Measurements from ENCODE around the gene SLX4. TPM values are rescaled to one million over a fixed set of nuclear protein-coding genes. Genes with fewer than 3 reads are reported as not detected.

The SLX4 gene
- total RNA-seq, 4 donors from 2014 or later = 1.4 to 5.6 (median 3.2) TPM

DNA sequence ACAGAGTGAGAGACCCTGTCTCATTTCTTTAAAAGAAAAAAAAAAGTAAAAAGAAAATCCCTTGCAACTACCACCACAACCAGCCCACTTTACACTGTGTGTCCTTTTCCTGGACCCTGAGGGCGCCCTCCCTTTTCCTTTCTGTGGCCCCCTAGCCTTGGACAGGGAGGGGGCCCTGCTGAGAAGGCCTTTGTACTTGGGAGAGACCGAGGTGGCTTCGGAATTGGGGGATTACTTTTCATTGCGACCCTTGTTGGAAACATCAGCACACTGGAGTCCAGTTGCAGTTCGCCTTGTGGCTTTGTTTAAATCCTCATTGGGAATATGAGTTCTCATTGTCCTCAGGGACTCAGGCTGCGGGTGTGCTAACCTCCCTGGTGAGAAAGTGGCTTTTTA, 33.7 kb upstream of the SLX4 start:
- WGBS, 2 donors (ENCODE audit: low coverage in 1 of 2) = 59 to 77% methylated on average over 4 to 6 of the region's 6 CpGs
- H3K4me3 ChIP-seq = no peak overlapping the region
- ATAC-seq = no peak
- no peak overlapping the region for H3K27ac ChIP-seq
- no peaks in the 10 kb centered on the region for H3K4me1 ChIP-seq
- no peaks in the 10 kb centered on the region for H3K9me3 ChIP-seq
- no peaks in the 10 kb centered on the region for H3K27me3 ChIP-seq
- TF ChIP-seq, protein P1, sequence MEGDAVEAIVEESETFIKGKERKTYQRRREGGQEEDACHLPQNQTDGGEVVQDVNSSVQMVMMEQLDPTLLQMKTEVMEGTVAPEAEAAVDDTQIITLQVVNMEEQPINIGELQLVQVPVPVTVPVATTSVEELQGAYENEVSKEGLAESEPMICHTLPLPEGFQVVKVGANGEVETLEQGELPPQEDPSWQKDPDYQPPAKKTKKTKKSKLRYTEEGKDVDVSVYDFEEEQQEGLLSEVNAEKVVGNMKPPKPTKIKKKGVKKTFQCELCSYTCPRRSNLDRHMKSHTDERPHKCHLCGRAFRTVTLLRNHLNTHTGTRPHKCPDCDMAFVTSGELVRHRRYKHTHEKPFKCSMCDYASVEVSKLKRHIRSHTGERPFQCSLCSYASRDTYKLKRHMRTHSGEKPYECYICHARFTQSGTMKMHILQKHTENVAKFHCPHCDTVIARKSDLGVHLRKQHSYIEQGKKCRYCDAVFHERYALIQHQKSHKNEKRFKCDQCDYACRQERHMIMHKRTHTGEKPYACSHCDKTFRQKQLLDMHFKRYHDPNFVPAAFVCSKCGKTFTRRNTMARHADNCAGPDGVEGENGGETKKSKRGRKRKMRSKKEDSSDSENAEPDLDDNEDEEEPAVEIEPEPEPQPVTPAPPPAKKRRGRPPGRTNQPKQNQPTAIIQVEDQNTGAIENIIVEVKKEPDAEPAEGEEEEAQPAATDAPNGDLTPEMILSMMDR (IDR thresholded peaks at IDR 0.05) = no peak
- TF ChIP-seq EP300 (IDR thresholded peaks at IDR 0.05) = no peak
- no peak for TF ChIP-seq POLR2A (IDR thresholded peaks at IDR 0.05)
- no peak for TF ChIP-seq POLR2AphosphoS5 (IDR thresholded peaks at IDR 0.05)
- H3K36me3 ChIP-seq = peaks cover 0 to 47% of the 10 kb centered on the region in 2 donors

DNA sequence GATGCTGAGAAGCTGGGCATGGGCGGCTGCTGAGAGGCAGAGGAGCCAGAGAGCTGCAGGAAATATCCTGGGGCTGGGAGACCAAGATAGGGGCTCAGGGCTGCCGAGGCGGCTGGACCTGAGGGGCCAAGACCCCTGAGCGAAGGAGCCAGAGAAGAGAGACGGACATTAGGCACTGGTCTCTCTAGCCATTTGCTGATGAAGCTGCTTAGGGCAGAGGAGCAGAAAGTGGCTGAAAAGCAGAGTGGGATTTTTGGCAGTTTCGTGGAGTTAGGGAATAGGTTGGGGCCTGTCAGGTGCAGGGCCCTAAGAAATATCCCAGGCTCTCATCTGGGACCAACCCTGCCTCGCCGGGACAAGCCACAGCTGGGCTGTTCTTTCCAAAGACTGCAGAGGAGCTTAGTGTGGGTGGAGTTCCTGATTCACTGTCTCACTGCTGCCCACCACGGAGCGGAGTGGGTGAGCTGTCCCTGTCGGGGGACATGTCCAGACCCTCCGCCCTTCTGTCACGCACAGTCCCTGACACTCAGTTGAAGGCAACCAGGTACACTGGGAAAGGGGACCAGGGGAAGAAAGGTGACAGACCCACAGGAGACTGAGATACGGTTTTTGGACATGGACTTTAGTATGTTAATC, 31.8 kb upstream of the SLX4 start:
- WGBS, 2 donors (ENCODE audit: low coverage in 1 of 2) = 73 to 100% methylated on average over 4 to 13 of the region's 14 CpGs
- Histone ChIP-seq H3K9me3 (no peaks in the 10 kb centered on the region), H3K4me1 (no peaks in the 10 kb centered on the region), H3K27me3 (no peaks in the 10 kb centered on the region), H3K27ac (no peak overlapping the region), H3K4me3 (no peak overlapping the region), H3K36me3 (peaks cover 0 to 49% of the 10 kb centered on the region in 2 donors)
- no peak for ATAC-seq
- TF ChIP-seq EP300 (IDR thresholded peaks at IDR 0.05) = no peak
- no peak for TF ChIP-seq POLR2A (IDR thresholded peaks at IDR 0.05)
- TF ChIP-seq POLR2AphosphoS5 (IDR thresholded peaks at IDR 0.05) = no peak
- TF ChIP-seq, protein P1 (IDR thresholded peaks at IDR 0.05) = no peak

DNA sequence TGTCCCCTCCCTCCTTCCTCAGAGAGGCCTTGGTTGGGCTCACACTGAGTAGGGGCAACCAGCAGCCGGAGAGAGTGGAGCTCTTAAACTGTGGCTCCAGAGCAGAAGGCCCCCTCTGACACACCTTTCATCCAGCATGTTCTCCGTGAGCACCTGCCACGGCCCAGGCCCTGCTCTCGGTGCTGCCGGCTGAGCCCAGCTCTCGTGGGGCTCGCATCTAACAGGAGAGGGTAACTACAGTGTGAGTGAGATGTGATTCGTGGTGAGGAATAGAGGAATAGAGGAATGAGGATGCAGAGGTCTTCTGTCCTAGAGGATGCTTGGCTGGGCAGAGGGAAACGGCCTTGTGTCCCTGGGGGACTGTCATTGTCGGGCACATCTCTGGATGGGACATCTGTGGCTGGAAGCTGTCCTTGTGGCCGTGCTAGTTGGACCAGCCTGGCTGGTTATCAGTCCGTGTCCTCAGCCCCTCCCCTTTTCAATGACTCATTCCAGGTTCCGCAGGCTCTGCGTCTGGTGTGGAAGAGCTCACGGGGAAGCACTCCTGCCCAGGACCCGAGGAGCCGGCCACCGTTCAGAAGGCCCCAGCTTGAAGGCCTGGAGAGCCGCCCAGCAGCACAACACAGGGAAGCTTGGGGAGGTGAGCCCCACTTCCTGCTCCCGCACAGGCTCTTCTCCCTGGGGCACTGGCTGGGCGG, 31.1 kb upstream of the SLX4 start:
- Histone ChIP-seq H3K9me3 (no peaks in the 10 kb centered on the region), H3K4me1 (no peaks in the 10 kb centered on the region), H3K36me3 (peaks cover 0 to 49% of the 10 kb centered on the region in 2 donors), H3K27me3 (no peaks in the 10 kb centered on the region), H3K4me3 (no peak overlapping the region), H3K27ac (no peak overlapping the region)
- no peak for ATAC-seq
- WGBS, 2 donors (ENCODE audit: low coverage in 1 of 2) = 80% methylated on average over 1 of the region's 21 CpGs; no CpG with 5 or more reads in 1 of the 2 donors
- TF ChIP-seq, protein P1 (IDR thresholded peaks at IDR 0.05) = no peak
- TF ChIP-seq EP300 (IDR thresholded peaks at IDR 0.05) (no peak), POLR2AphosphoS5 (IDR thresholded peaks at IDR 0.05) (no peak), POLR2A (IDR thresholded peaks at IDR 0.05) (no peak)

DNA sequence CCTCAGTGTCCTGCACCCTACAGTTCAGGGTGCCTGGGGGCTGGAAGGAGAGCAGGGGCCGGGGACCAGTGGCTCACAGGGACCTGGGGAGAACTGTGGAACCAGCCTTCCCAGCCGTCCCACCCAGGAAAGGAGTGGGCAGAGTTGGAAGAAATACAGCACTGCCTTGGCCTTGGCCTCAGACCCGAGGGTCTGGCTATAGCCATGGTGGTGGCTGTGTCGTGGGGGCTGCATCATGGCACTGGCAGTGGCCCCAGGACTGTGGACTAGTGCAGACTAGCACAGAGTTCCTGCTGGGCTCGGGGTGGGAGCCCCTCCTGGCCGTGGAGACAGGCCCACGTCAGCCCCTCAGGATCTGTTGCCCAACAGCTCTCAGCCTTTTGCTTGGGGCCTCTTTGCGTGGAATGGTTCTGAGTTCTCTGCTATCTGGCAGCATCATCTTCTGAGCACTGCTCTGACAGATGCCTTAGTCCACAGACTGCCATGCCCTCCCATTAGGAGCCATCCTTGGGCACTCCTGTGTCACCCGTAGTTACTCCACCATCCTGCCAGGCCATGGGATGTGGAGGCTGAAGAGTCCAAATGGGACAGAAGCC, 30.5 kb upstream of the SLX4 start:
- Histone ChIP-seq H3K27ac (no peak overlapping the region), H3K4me1 (no peaks in the 10 kb centered on the region), H3K4me3 (no peak overlapping the region), H3K36me3 (peaks cover 0 to 49% of the 10 kb centered on the region in 2 donors), H3K9me3 (no peaks in the 10 kb centered on the region), H3K27me3 (no peaks in the 10 kb centered on the region)
- TF ChIP-seq POLR2A (IDR thresholded peaks at IDR 0.05) (no peak), POLR2AphosphoS5 (IDR thresholded peaks at IDR 0.05) (no peak), EP300 (IDR thresholded peaks at IDR 0.05) (no peak)
- TF ChIP-seq, protein P1 (IDR thresholded peaks at IDR 0.05) = no peak
- ATAC-seq = no peak
- 60% methylated on average over 1 of the region's 9 CpGs; no CpG with 5 or more reads in 1 of the 2 donors for WGBS, 2 donors (ENCODE audit: low coverage in 1 of 2)

Data from gastroesophageal sphincter (tissue), 4 donors.